ENCODE data around the gene PHB1. TPM values are rescaled to one million over a fixed set of nuclear protein-coding genes. Genes with fewer than 3 reads are reported as not detected.

Gene PHB1
- total RNA-seq, 1 donor from 2014 or later = 256 TPM

DNA sequence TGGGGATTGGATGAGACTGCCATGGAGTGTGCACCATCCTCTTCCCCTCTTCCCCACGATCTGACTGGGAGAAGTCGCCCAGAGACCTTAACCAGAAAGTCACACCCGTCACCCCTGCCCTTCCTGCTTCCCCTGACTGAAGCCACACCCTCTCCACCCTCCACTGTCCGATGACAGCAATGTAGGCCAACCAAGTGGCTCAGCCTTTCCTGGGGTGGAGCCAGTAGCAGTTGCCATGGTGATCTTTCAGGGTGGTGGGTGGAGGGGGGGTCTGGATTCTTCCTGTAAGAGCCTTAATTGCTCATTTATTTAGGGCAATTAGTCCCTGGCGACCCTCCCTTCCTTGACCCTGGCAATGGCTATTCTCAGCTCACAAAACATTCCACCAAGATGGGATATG is 37.5 kb upstream of the PHB1 start:
- H3K27me3 Mint-ChIP-seq (ENCODE audit: low read depth) = no peaks in the 10 kb centered on the region
- TF ChIP-seq, protein P1, sequence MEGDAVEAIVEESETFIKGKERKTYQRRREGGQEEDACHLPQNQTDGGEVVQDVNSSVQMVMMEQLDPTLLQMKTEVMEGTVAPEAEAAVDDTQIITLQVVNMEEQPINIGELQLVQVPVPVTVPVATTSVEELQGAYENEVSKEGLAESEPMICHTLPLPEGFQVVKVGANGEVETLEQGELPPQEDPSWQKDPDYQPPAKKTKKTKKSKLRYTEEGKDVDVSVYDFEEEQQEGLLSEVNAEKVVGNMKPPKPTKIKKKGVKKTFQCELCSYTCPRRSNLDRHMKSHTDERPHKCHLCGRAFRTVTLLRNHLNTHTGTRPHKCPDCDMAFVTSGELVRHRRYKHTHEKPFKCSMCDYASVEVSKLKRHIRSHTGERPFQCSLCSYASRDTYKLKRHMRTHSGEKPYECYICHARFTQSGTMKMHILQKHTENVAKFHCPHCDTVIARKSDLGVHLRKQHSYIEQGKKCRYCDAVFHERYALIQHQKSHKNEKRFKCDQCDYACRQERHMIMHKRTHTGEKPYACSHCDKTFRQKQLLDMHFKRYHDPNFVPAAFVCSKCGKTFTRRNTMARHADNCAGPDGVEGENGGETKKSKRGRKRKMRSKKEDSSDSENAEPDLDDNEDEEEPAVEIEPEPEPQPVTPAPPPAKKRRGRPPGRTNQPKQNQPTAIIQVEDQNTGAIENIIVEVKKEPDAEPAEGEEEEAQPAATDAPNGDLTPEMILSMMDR (conservative IDR thresholded peaks at IDR 0.05) = no peak
- peak overlapping the region; percentile 27 for H3K4me3 Mint-ChIP-seq
- DNase-seq (ENCODE audit: low read depth, low spot score) = no peak
- H3K36me3 Mint-ChIP-seq (ENCODE audit: low read depth) = no peaks in the 10 kb centered on the region
- H3K4me1 Mint-ChIP-seq = peaks cover 79% of the 10 kb centered on the region
- no peaks in the 10 kb centered on the region for H3K9me3 Mint-ChIP-seq
- no peak overlapping the region for H3K27ac Mint-ChIP-seq (ENCODE audit: unreplicated experiment)

GRCh38 chr17:49450735-49451134 is 36.1 kb upstream of the PHB1 start:
- H3K27me3 Mint-ChIP-seq (ENCODE audit: low read depth) = no peaks in the 10 kb centered on the region
- H3K36me3 Mint-ChIP-seq (ENCODE audit: low read depth) = no peaks in the 10 kb centered on the region
- H3K9me3 Mint-ChIP-seq = no peaks in the 10 kb centered on the region
- H3K4me1 Mint-ChIP-seq = peaks cover 74% of the 10 kb centered on the region
- H3K27ac Mint-ChIP-seq (ENCODE audit: unreplicated experiment) = peak overlapping the region; percentile 28
- H3K4me3 Mint-ChIP-seq = no peak overlapping the region
- DNase-seq (ENCODE audit: low read depth, low spot score) = no peak
- TF ChIP-seq, protein P1 (conservative IDR thresholded peaks at IDR 0.05) = no peak

DNA sequence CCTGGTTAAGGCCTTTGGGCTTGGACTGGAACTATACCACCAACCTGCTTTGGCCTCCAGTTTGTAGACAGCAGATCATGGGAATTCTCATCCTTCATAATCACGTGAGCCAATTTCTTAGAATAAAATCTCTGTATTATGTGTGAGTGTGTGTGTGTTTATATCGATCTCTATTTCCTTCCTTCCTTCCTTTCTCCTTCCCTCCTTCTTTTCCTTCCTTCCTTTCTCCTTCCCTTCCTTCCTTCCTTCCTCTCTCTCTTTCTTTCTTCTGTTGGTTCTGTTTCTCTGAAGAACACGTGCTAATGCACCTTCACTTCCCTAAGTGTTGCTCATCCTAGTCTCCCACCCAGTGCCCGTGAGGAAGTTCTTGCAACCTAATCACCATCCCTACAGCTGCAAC is 35.5 kb upstream of the PHB1 start:
- Mint-ChIP-seq H3K27me3 (ENCODE audit: low read depth) (no peaks in the 10 kb centered on the region), H3K4me3 (no peak overlapping the region), H3K27ac (ENCODE audit: unreplicated experiment) (no peak overlapping the region), H3K4me1 (peaks cover 77% of the 10 kb centered on the region), H3K9me3 (no peaks in the 10 kb centered on the region), H3K36me3 (ENCODE audit: low read depth) (no peaks in the 10 kb centered on the region)
- DNase-seq (ENCODE audit: low read depth, low spot score) = no peak
- TF ChIP-seq, protein P1 (conservative IDR thresholded peaks at IDR 0.05) = no peak

DNA sequence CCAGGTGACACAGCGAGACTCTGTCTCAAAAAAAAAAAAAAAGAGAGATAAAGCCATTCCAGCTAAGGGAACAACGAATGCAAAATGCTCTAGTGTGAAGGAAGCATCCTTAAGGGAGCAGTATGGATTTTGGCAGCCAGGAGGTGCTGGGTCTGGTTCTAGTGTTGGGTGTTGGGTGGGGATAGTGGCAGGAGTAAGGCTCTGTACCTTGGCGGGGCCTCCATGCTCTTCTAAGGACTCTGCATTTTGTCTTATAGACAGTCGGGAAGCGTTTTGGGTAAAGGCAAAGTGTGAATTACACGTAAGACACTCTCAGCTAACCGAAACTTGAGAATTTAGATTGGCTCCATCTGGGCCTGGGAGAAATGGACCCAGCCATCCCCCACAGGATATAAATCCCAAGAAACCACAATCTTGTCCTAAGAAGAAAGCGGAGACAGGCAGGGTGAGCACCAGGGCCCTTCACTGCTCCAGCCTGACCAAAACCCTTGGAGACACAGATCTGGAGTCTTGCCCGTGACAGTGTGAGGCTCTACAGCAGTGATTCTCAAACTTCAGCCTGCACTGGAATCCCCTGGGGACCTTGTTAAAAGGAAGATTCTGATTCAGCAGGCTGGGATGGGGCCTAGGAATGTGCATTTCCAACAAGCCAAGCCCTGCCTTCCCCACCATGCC is 33.1 kb upstream of the PHB1 start:
- Mint-ChIP-seq H3K4me3 (peak overlapping the region; percentile 10), H3K27ac (ENCODE audit: unreplicated experiment) (no peak overlapping the region), H3K36me3 (ENCODE audit: low read depth) (no peaks in the 10 kb centered on the region), H3K27me3 (ENCODE audit: low read depth) (peaks cover 5% of the 10 kb centered on the region), H3K9me3 (no peaks in the 10 kb centered on the region), H3K4me1 (peaks cover 70% of the 10 kb centered on the region)
- no peak for DNase-seq (ENCODE audit: low read depth, low spot score)
- TF ChIP-seq, protein P1 (conservative IDR thresholded peaks at IDR 0.05) = no peak

DNA sequence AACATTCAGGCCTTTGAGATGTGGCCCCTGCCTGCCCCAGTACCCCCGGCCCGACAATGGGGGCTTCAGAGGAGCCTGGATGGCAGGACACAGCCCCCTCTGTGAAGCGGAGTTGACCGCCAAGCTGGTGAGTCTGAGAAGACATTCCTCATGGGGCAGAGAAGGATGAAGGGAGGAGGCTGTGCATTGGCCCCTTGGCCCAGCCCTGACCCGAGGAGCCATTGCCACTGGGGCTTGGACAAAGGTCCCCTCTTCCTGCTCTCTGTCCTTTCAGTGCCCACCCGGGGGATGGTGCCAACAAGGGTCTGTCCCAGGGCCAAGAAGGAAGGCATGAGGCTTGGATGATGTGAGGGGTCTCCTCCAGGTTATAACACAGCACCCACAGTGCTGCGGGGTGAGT is 30.9 kb upstream of the PHB1 start:
- TF ChIP-seq, protein P1 (conservative IDR thresholded peaks at IDR 0.05) = no peak
- Mint-ChIP-seq H3K27me3 (ENCODE audit: low read depth) (peaks cover 23% of the 10 kb centered on the region), H3K27ac (ENCODE audit: unreplicated experiment) (no peak overlapping the region), H3K4me3 (no peak overlapping the region), H3K4me1 (peaks cover 69% of the 10 kb centered on the region), H3K36me3 (ENCODE audit: low read depth) (no peaks in the 10 kb centered on the region), H3K9me3 (peaks cover 4% of the 10 kb centered on the region)
- no peak for DNase-seq (ENCODE audit: low read depth, low spot score)

Measured in neural crest cell (in vitro differentiated cells).